Esophagus squamous epithelium (tissue), 5 donors: Measurements from ENCODE around the gene PDLIM5. TPM values are rescaled to one million over a fixed set of nuclear protein-coding genes. Genes with fewer than 3 reads are reported as not detected.

ENCODE experiments used
- DNase-seq: peaks from one replicate; lab custom pipeline; 2025; lab: John Stamatoyannopoulos, UW
- H3K27ac ChIP-seq, 4 donors: fragments of 200-600 bp; sonication (generic); one replicate each; pipeline ENCODE4 v1.5.1; 2016 to 2019; ENCODE audit warnings: mild to moderate bottlenecking in 1 of 4
- H3K27me3 ChIP-seq, 4 donors: fragments of 200-600 bp; sonication (generic); 1 replicate in 3 of 4; 2 replicates in 1 of 4; pipeline versions ENCODE4 v1.5.1 to v1.6.0; 2017 to 2021; ENCODE audit warnings: antibody characterized with exemption in 1 of 4
- H3K36me3 ChIP-seq, 3 donors: fragments of 200-600 bp; sonication (generic); one replicate each; pipeline ENCODE4 v1.5.1; 2016 to 2019
- H3K4me1 ChIP-seq, 3 donors: fragments of 200-600 bp; sonication (generic); one replicate each; pipeline ENCODE4 v1.5.1; 2017 to 2019
- H3K4me3 ChIP-seq, 4 donors: fragments of 200-600 bp; sonication (generic); 1 replicate in 3 of 4; 2 replicates in 1 of 4; pipeline ENCODE4 v1.5.1; 2016 to 2019; ENCODE audit warnings: mild to moderate bottlenecking in 2 of 4, moderate library complexity in 1 of 4
- H3K9me3 ChIP-seq, 3 donors: fragments of 200-600 bp; sonication (generic); one replicate each; pipeline ENCODE4 v1.5.1; 2016 to 2019
- CTCF ChIP-seq, 6 experiments: fragments of 450-650 bp in 4 of 6; fragments of 200-600 bp in 2 of 6; sonication (generic) in 2 of 6; IDR thresholded peaks; one replicate each; pipeline ENCODE4 v1.5.1; 2016 to 2019; ENCODE audit warnings: antibody characterized with exemption in 6 of 6, mild to moderate bottlenecking in 4 of 6, moderate library complexity in 4 of 6
- POLR2A ChIP-seq, 4 donors: fragments of 450-650 bp; IDR thresholded peaks; one replicate each; pipeline ENCODE4 v1.6.1; 2017; ENCODE audit warnings: antibody characterized with exemption in 4 of 4, mild to moderate bottlenecking in 4 of 4, moderate library complexity in 3 of 4
- WGBS, 2 donors: methylation state at CpG; one replicate each; pipeline ENCODE4 v1.1.5; 2018; 5-methylcytosine and 5-hydroxymethylcytosine counted together
- intact Hi-C: fragments of 100-400 bp; cut with DNase I; formaldehyde crosslinking; loops from one replicate; pipeline ENCODE4 v1.15.0; 2022
- total RNA-seq, 4 donors: library from RNA; depleted of rRNA; stranded (reverse); fragments of >200 nt; gene quantifications; one replicate each; pipeline ENCODE4 v1.1.0, GENCODE V29; 2016
- donor health status: DM: yes; HTN: yes; CAD: no.

PDLIM5 gene
- total RNA-seq, 4 donors from 2014 or later, result 57.0 to 204 (median 157) TPM

GRCh38 chr4:94537921-94538628, 86.3 kb downstream of the PDLIM5 start:
- TF ChIP-seq CTCF (IDR thresholded peaks at IDR 0.05), result no peak
- no peak for TF ChIP-seq POLR2A (IDR thresholded peaks at IDR 0.05)
- intact Hi-C loops, result no loop called here
- peaks cover 32 to 100% (median 37%) of the 10 kb centered on the region in 3 donors for H3K4me1 ChIP-seq

GRCh38 chr4:94540476-94540875, 88.7 kb downstream of the PDLIM5 start:
- TF ChIP-seq POLR2A (IDR thresholded peaks at IDR 0.05), result no peak
- TF ChIP-seq CTCF (IDR thresholded peaks at IDR 0.05), result no peak

More at GRCh38 chr4:94537921-94538628, 86.3 kb downstream of the PDLIM5 start:
- 82 to 95% methylated on average over 3 of the region's 3 CpGs for WGBS, 2 donors
- H3K9me3 ChIP-seq, result no peaks in the 10 kb centered on the region
- H3K27ac ChIP-seq, result peak overlapping the region in 2 of 4 donors; percentile 85 to 86
- H3K36me3 ChIP-seq, result no peaks in the 10 kb centered on the region
- H3K27me3 ChIP-seq, result no peaks in the 10 kb centered on the region
- no peak for DNase-seq
- no peak overlapping the region for H3K4me3 ChIP-seq

GRCh38 chr4:94544811-94545210, 93.1 kb downstream of the PDLIM5 start:
- H3K4me3 ChIP-seq, result no peak overlapping the region
- intact Hi-C loops, result no loop called here
- no peaks in the 10 kb centered on the region for H3K27me3 ChIP-seq
- H3K36me3 ChIP-seq, result peaks cover 0 to 5% (median 0%) of the 10 kb centered on the region in 3 donors
- H3K27ac ChIP-seq, result peak overlapping the region in 2 of 4 donors; percentile 40 to 73
- H3K4me1 ChIP-seq, result peaks cover 15 to 80% (median 25%) of the 10 kb centered on the region in 3 donors
- 63 to 80% methylated on average over 2 of the region's 2 CpGs for WGBS, 2 donors
- DNase-seq, result no peak
- H3K9me3 ChIP-seq, result no peaks in the 10 kb centered on the region
- TF ChIP-seq POLR2A (IDR thresholded peaks at IDR 0.05) (no peak), CTCF (IDR thresholded peaks at IDR 0.05) (no peak)

More at GRCh38 chr4:94540476-94540875, 88.7 kb downstream of the PDLIM5 start:
- 69 to 75% methylated on average over 1 of the region's 1 CpG for WGBS, 2 donors
- peaks cover 0 to 5% (median 0%) of the 10 kb centered on the region in 3 donors for H3K36me3 ChIP-seq
- no peaks in the 10 kb centered on the region for H3K27me3 ChIP-seq
- intact Hi-C loops, result no loop called here
- H3K4me1 ChIP-seq, result peaks cover 19 to 91% (median 30%) of the 10 kb centered on the region in 3 donors
- H3K27ac ChIP-seq, result peak overlapping the region; percentile 48 to 86 (median 78)
- H3K4me3 ChIP-seq, result no peak overlapping the region
- H3K9me3 ChIP-seq, result no peaks in the 10 kb centered on the region
- no peak for DNase-seq

- intact Hi-C loops, result no loop called here
- H3K27me3 ChIP-seq, result no peaks in the 10 kb centered on the region
- TF ChIP-seq POLR2A (IDR thresholded peaks at IDR 0.05), result no peak
- no peak for TF ChIP-seq CTCF (IDR thresholded peaks at IDR 0.05)
- DNase-seq, result no peak
- H3K36me3 ChIP-seq, result peaks cover 0 to 5% (median 0%) of the 10 kb centered on the region in 3 donors
- no peak overlapping the region for H3K4me3 ChIP-seq
- WGBS, 2 donors, result 64 to 82% methylated on average over 2 of the region's 2 CpGs
- peak overlapping the region in 3 of 4 donors; percentile 4 to 73 (median 40) for H3K27ac ChIP-seq
- H3K9me3 ChIP-seq, result no peaks in the 10 kb centered on the region
- H3K4me1 ChIP-seq, result peaks cover 15 to 78% (median 22%) of the 10 kb centered on the region in 3 donors
Observed at GRCh38 chr4:94545296-94545695, 93.6 kb downstream of the PDLIM5 start.

GRCh38 chr4:94546949-94547348, 95.2 kb downstream of the PDLIM5 start:
- peaks cover 0 to 5% (median 0%) of the 10 kb centered on the region in 3 donors for H3K36me3 ChIP-seq
- no peak for TF ChIP-seq POLR2A (IDR thresholded peaks at IDR 0.05)
- TF ChIP-seq CTCF (IDR thresholded peaks at IDR 0.05), result no peak
- no peak overlapping the region for H3K4me3 ChIP-seq
- peak overlapping the region in 2 of 4 donors; percentile 66 to 85 for H3K27ac ChIP-seq
- H3K27me3 ChIP-seq, result no peaks in the 10 kb centered on the region
- DNase-seq, result no peak
- H3K9me3 ChIP-seq, result no peaks in the 10 kb centered on the region
- intact Hi-C loops, result no loop called here
- peaks cover 10 to 61% (median 10%) of the 10 kb centered on the region in 3 donors for H3K4me1 ChIP-seq
- WGBS, 2 donors, result 86 to 98% methylated on average over 3 of the region's 3 CpGs
